Trophoblast cell (in vitro differentiated cells and primary cell): Measurements from ENCODE around the gene NKX6-2.
"Not testable (repeated sequence)": the region's sequence is repeated elsewhere in the genome, so short reads cannot be mapped to it uniquely, and the experiment has no call there.

Source experiments
- DNase-seq, 2 donors: peaks; one replicate each; pipeline ENCODE4 v3.0.0-alpha.2; 2016
- H2AFZ ChIP-seq: 2 replicates; pipeline ENCODE4 v1.6.1; 2013; ENCODE audit warnings: low read length, moderate library complexity, mild to moderate bottlenecking; ENCODE audit not compliant: insufficient read depth, poor library complexity
- H2AK5ac ChIP-seq: 2 replicates; pipeline ENCODE4 v1.6.1; 2013; ENCODE audit warnings: mild to moderate bottlenecking, low read length
- H2BK120ac ChIP-seq: 2 replicates; pipeline ENCODE4 v1.6.1; 2013; ENCODE audit warnings: low read length, mild to moderate bottlenecking, moderate library complexity; ENCODE audit not compliant: insufficient read depth, poor library complexity
- H2BK12ac ChIP-seq: 2 replicates; pipeline ENCODE4 v1.6.1; 2013; ENCODE audit warnings: mild to moderate bottlenecking, low read length, moderate library complexity
- H2BK5ac ChIP-seq: 2 replicates; pipeline ENCODE4 v1.6.1; 2013; ENCODE audit warnings: low read length, low read depth, moderate library complexity, mild to moderate bottlenecking; ENCODE audit not compliant: poor library complexity
- H3K14ac ChIP-seq: 2 replicates; pipeline ENCODE4 v1.6.1; 2013; ENCODE audit warnings: mild to moderate bottlenecking, low read length
- H3K18ac ChIP-seq: 2 replicates; pipeline ENCODE4 v1.6.1; 2013; ENCODE audit warnings: mild to moderate bottlenecking, low read length
- H3K23ac ChIP-seq: 2 replicates; pipeline ENCODE4 v1.6.1; 2013; ENCODE audit warnings: low read length
- H3K27ac ChIP-seq: 2 replicates; pipeline ENCODE4 v1.5.1; 2013; ENCODE audit warnings: low read depth, mild to moderate bottlenecking, inconsistent platforms, low read length, moderate library complexity
- H3K27me3 ChIP-seq: 2 replicates; pipeline ENCODE4 v1.6.1; 2013; ENCODE audit warnings: inconsistent platforms, mild to moderate bottlenecking, low read length, moderate library complexity; ENCODE audit not compliant: insufficient read depth
- H3K36me3 ChIP-seq, 2 experiments: 1 replicate in 1 of 2; 2 replicates in 1 of 2; pipeline ENCODE4 v1.6.1; 2013; ENCODE audit warnings: low read length in 2 of 2, mild to moderate bottlenecking in 2 of 2, moderate library complexity in 1 of 2; ENCODE audit not compliant: insufficient read depth in 2 of 2, control insufficient read depth in 1 of 2
- H3K4ac ChIP-seq: 2 replicates; pipeline ENCODE4 v1.6.1; 2013; ENCODE audit warnings: low read depth, mild to moderate bottlenecking, low read length, moderate library complexity
- H3K4me1 ChIP-seq, 2 experiments: 1 replicate in 1 of 2; 2 replicates in 1 of 2; pipeline ENCODE4 v1.6.1; 2013; ENCODE audit warnings: low read length in 2 of 2, mild to moderate bottlenecking in 2 of 2, moderate library complexity in 1 of 2; ENCODE audit not compliant: insufficient read depth in 2 of 2, control insufficient read depth in 1 of 2
- H3K4me2 ChIP-seq: 2 replicates; pipeline ENCODE4 v1.6.1; 2013; ENCODE audit warnings: inconsistent platforms, mild to moderate bottlenecking, low read length, moderate library complexity
- H3K4me3 ChIP-seq: 2 replicates; pipeline ENCODE4 v1.5.1; 2013; ENCODE audit warnings: mild to moderate bottlenecking, low read depth, low read length, inconsistent platforms
- H3K79me1 ChIP-seq: one replicate; pipeline ENCODE4 v1.6.1; 2013; ENCODE audit warnings: low read length
- H3K79me2 ChIP-seq: 2 replicates; pipeline ENCODE4 v1.6.1; 2013; ENCODE audit warnings: low read length, mild to moderate bottlenecking; ENCODE audit not compliant: control insufficient read depth, insufficient read depth, poor library complexity
- H3K9ac ChIP-seq: 2 replicates; pipeline ENCODE4 v1.6.1; 2013; ENCODE audit warnings: mild to moderate bottlenecking, low read length
- H3K9me3 ChIP-seq: 2 replicates; pipeline ENCODE4 v1.6.1; 2013; ENCODE audit warnings: low read depth, mild to moderate bottlenecking, control low read depth, inconsistent platforms, low read length; ENCODE audit not compliant: insufficient read depth
- H4K12ac ChIP-seq: 2 replicates; pipeline ENCODE4 v1.6.1; 2013; ENCODE audit warnings: low read depth, mild to moderate bottlenecking, low read length, moderate library complexity
- H4K8ac ChIP-seq: 2 replicates; pipeline ENCODE4 v1.6.1; 2013; ENCODE audit warnings: low read depth, mild to moderate bottlenecking, low read length, moderate library complexity
- H4K91ac ChIP-seq: one replicate; pipeline ENCODE4 v1.6.1; 2013; ENCODE audit warnings: low read depth, mild to moderate bottlenecking, low read length, moderate library complexity
- WGBS: extraction: QIAGEN DNeasy Blood & Tissue Kit; methylation state at CpG from one replicate; pipeline ENCODE4 v1.1.7; 2013; ENCODE audit warnings: missing lambda C conversion rate; ENCODE audit not compliant: insufficient read length, insufficient coverage; ENCODE audit errors: extremely low coverage; 5-methylcytosine and 5-hydroxymethylcytosine counted together

Gene NKX6-2

GRCh38 chr10:132827423-132827789 lies 41.5 kb upstream of the NKX6-2 start:
- Histone ChIP-seq H3K27me3 (no peaks in the 10 kb centered on the region), H3K79me2 (no peaks in the 10 kb centered on the region), H3K18ac (no peak overlapping the region), H2AK5ac (no peak overlapping the region), H4K91ac (no peak overlapping the region), H3K4me1 (no peaks in the 10 kb centered on the region), H3K4me3 (no peak overlapping the region), H3K79me1 (no peaks in the 10 kb centered on the region), H3K23ac (no peak overlapping the region), H4K8ac (no peak overlapping the region), H3K9me3 (peaks cover 45% of the 10 kb centered on the region), H3K36me3 (no peaks in the 10 kb centered on the region), H3K4ac (no peak overlapping the region), H3K27ac (no peak overlapping the region), H2BK12ac (no peak overlapping the region), H3K4me2 (no peak overlapping the region), H2BK5ac (no peak overlapping the region), H2BK120ac (no peak overlapping the region), H3K14ac (no peak overlapping the region), H4K12ac (no peak overlapping the region), H3K9ac (no peak overlapping the region), H2AFZ (no peak overlapping the region)
- WGBS, result no CpG with 5 or more reads among the region's 13 CpGs
- DNase-seq, result no peak

GRCh38 chr10:132826524-132827422 lies 40.8 kb upstream of the NKX6-2 start:
- H3K36me3 ChIP-seq, result no peaks in the 10 kb centered on the region
- no peaks in the 10 kb centered on the region for H3K4me1 ChIP-seq
- no peak overlapping the region for H2BK12ac ChIP-seq
- no CpG with 5 or more reads among the region's 36 CpGs for WGBS
- H3K23ac ChIP-seq, result no peak overlapping the region
- no peak overlapping the region for H3K9ac ChIP-seq
- H2BK5ac ChIP-seq, result no peak overlapping the region
- H3K79me1 ChIP-seq, result no peaks in the 10 kb centered on the region
- H4K8ac ChIP-seq, result no peak overlapping the region
- DNase-seq, result no peak
- no peak overlapping the region for H2BK120ac ChIP-seq
- no peaks in the 10 kb centered on the region for H3K79me2 ChIP-seq
- no peak overlapping the region for H3K4me3 ChIP-seq
- H3K27ac ChIP-seq, result no peak overlapping the region
- H3K14ac ChIP-seq, result no peak overlapping the region
- H2AFZ ChIP-seq, result no peak overlapping the region
- H4K91ac ChIP-seq, result no peak overlapping the region
- no peak overlapping the region for H4K12ac ChIP-seq
- H3K4me2 ChIP-seq, result no peak overlapping the region
- no peak overlapping the region for H2AK5ac ChIP-seq
- H3K27me3 ChIP-seq, result no peaks in the 10 kb centered on the region
- peaks cover 50% of the 10 kb centered on the region for H3K9me3 ChIP-seq
- no peak overlapping the region for H3K18ac ChIP-seq
- no peak overlapping the region for H3K4ac ChIP-seq

GRCh38 chr10:132825783-132826523 lies 40.0 kb upstream of the NKX6-2 start:
- H3K18ac ChIP-seq, H2BK120ac ChIP-seq, H2AFZ ChIP-seq, H4K91ac ChIP-seq, DNase-seq, H3K4me1 ChIP-seq, H3K79me2 ChIP-seq, H2AK5ac ChIP-seq, H3K14ac ChIP-seq, H4K12ac ChIP-seq, H3K23ac ChIP-seq, H3K4me3 ChIP-seq, H3K79me1 ChIP-seq, H3K4me2 ChIP-seq, H3K27me3 ChIP-seq, H3K9ac ChIP-seq, H3K4ac ChIP-seq, H3K36me3 ChIP-seq, H2BK12ac ChIP-seq, H2BK5ac ChIP-seq, H3K27ac ChIP-seq, H4K8ac ChIP-seq: not testable (repeated sequence)
- H3K9me3 ChIP-seq, result peaks cover 57% of the 10 kb centered on the region
- WGBS, result no CpG with 5 or more reads among the region's 34 CpGs

- H2BK120ac ChIP-seq, result no peak overlapping the region
- no peak overlapping the region for H2AFZ ChIP-seq
- no peak overlapping the region for H3K4me2 ChIP-seq
- peak overlapping the region; percentile 1 for H3K4me3 ChIP-seq
- no peaks in the 10 kb centered on the region for H3K4me1 ChIP-seq
- no peak overlapping the region for H3K4ac ChIP-seq
- no peak overlapping the region for H4K91ac ChIP-seq
- DNase-seq, result no peak
- H4K12ac ChIP-seq, result no peak overlapping the region
- no peak overlapping the region for H3K9ac ChIP-seq
- no peak overlapping the region for H3K27ac ChIP-seq
- no CpG with 5 or more reads among the region's 13 CpGs for WGBS
- H3K9me3 ChIP-seq, result peaks cover 36% of the 10 kb centered on the region
- no peaks in the 10 kb centered on the region for H3K79me1 ChIP-seq
- H3K27me3 ChIP-seq, result no peaks in the 10 kb centered on the region
- H3K23ac ChIP-seq, result no peak overlapping the region
- H3K79me2 ChIP-seq, result no peaks in the 10 kb centered on the region
- no peak overlapping the region for H4K8ac ChIP-seq
- H3K18ac ChIP-seq, result no peak overlapping the region
- H2BK5ac ChIP-seq, result no peak overlapping the region
- H3K36me3 ChIP-seq, result no peaks in the 10 kb centered on the region
- no peak overlapping the region for H2AK5ac ChIP-seq
- H3K14ac ChIP-seq, result no peak overlapping the region
- no peak overlapping the region for H2BK12ac ChIP-seq
Measured at GRCh38 chr10:132820056-132820455, 34.1 kb upstream of the NKX6-2 start.
